Uterus (tissue), 4 donors: ENCODE measurements around the gene MCUB. TPM values are rescaled to one million over a fixed set of nuclear protein-coding genes. Genes with fewer than 3 reads are reported as not detected.
"Not testable (repeated sequence)": the region's sequence is repeated elsewhere in the genome, so short reads cannot be mapped to it uniquely, and the experiment has no call there.

Experiments
- DNase-seq, 2 donors: peaks; one replicate each; pipeline ENCODE4 v3.0.0-alpha.2; 2019 to 2020
- H3K27ac ChIP-seq, 2 donors: fragments of 200-600 bp; sonication (generic); 1 replicate in 1 of 2; 2 replicates in 1 of 2; pipeline ENCODE4 v1.5.1; 2016 to 2018
- H3K27me3 ChIP-seq, 2 donors: fragments of 200-600 bp; sonication (generic); one replicate each; pipeline ENCODE4 v1.5.1; 2018 to 2019; ENCODE audit warnings: control low read depth in 1 of 2
- H3K36me3 ChIP-seq, 2 donors: fragments of 200-600 bp; sonication (generic); one replicate each; pipeline ENCODE4 v1.5.1; 2019; ENCODE audit warnings: control low read depth in 1 of 2
- H3K4me1 ChIP-seq, 2 donors: fragments of 200-600 bp; sonication (generic); one replicate each; pipeline ENCODE4 v1.5.1; 2018 to 2019; ENCODE audit warnings: control low read depth in 1 of 2
- H3K4me3 ChIP-seq, 2 donors: fragments of 200-600 bp; sonication (generic); 1 replicate in 1 of 2; 2 replicates in 1 of 2; pipeline ENCODE4 v1.5.1; 2018 to 2019; ENCODE audit warnings: mild to moderate bottlenecking in 1 of 2
- H3K9me3 ChIP-seq, 2 donors: fragments of 200-600 bp; sonication (generic); one replicate each; pipeline ENCODE4 v1.5.1; 2019; ENCODE audit warnings: control low read depth in 1 of 2
- POLR2A ChIP-seq, 2 donors: fragments of 450-650 bp; IDR thresholded peaks; one replicate each; pipeline ENCODE4 v1.6.1; 2016; ENCODE audit warnings: antibody characterized with exemption in 2 of 2, mild to moderate bottlenecking in 1 of 2, moderate library complexity in 1 of 2
- intact Hi-C: fragments of 100-400 bp; cut with DNase I; formaldehyde crosslinking; loops from one replicate; pipeline ENCODE4 v1.15.1; 2023; ENCODE audit warnings: low total_unique reads
- total RNA-seq, 4 donors: library from RNA; depleted of rRNA in 3 of 4; stranded (reverse); fragments of >200 nt in 3 of 4; gene quantifications; one replicate each; pipeline versions ENCODE4 v1.1.0 to v1.2.4, GENCODE V29; 2014 to 2023
- TF ChIP-seq, protein P1 (sequence below), 4 experiments: fragments of 200-600 bp in 2 of 4; fragments of 450-650 bp in 2 of 4; sonication (generic) in 2 of 4; IDR thresholded peaks; one replicate each; pipeline ENCODE4 v1.5.1; 2016 to 2019; ENCODE audit warnings: antibody characterized with exemption in 4 of 4, mild to moderate bottlenecking in 2 of 4, moderate library complexity in 1 of 4
- donor health status: DM: yes; HTN: yes; CAD: no.

MCUB gene
- total RNA-seq, 4 donors from 2014 or later, result 3.3 to 34.8 (median 21.4) TPM

DNA sequence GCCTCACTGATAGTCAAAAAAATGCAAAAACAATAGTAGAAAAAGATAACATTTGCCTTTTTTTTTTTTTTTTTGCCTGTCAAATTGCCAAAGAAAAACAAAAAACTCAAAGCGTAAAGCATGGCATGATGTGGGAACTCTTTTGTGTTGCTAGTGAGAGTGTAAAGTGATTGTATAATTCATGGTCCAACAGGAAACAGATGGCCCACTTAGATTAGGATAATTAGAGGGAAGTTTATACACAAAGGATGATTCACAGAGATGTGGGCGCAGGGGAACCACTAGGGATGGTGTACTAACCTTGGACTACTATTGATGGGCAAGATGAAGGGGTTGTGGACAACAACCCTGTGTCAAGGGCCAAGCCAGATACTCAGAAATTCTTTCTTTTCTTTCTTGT, 16.4 kb downstream of the MCUB start:
- TF ChIP-seq, protein P1, sequence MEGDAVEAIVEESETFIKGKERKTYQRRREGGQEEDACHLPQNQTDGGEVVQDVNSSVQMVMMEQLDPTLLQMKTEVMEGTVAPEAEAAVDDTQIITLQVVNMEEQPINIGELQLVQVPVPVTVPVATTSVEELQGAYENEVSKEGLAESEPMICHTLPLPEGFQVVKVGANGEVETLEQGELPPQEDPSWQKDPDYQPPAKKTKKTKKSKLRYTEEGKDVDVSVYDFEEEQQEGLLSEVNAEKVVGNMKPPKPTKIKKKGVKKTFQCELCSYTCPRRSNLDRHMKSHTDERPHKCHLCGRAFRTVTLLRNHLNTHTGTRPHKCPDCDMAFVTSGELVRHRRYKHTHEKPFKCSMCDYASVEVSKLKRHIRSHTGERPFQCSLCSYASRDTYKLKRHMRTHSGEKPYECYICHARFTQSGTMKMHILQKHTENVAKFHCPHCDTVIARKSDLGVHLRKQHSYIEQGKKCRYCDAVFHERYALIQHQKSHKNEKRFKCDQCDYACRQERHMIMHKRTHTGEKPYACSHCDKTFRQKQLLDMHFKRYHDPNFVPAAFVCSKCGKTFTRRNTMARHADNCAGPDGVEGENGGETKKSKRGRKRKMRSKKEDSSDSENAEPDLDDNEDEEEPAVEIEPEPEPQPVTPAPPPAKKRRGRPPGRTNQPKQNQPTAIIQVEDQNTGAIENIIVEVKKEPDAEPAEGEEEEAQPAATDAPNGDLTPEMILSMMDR (IDR thresholded peaks at IDR 0.05), result no peak
- H3K27me3 ChIP-seq, result no peaks in the 10 kb centered on the region
- H3K4me3 ChIP-seq, result no peak overlapping the region
- no peaks in the 10 kb centered on the region for H3K9me3 ChIP-seq
- DNase-seq, result peak in 1 of 2 donors; percentile 34
- intact Hi-C loops, result no loop called here
- H3K36me3 ChIP-seq, result no peaks in the 10 kb centered on the region
- H3K4me1 ChIP-seq, result no peaks in the 10 kb centered on the region
- H3K27ac ChIP-seq, result no peak overlapping the region

DNA sequence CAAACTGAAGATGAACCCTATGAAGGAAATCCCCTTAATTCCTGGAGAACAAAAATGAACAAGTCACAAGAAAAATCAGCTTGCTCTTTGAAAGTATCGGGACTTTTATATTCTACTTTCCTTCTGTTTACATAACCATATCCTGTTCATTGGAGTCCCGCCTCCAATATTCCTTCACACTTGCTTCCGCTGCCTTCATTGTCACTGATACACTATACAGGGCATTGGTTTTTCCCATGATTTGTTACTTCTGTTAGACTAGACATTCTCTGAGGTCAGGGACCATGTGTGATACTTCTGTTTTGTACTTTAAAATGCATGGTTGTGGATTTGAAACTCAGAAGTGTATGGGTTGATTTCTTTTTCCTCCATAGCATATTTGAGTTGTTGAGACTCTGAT, 18.8 kb downstream of the MCUB start:
- intact Hi-C loops, result no loop called here
- no peaks in the 10 kb centered on the region for H3K27me3 ChIP-seq
- no peak for TF ChIP-seq POLR2A (IDR thresholded peaks at IDR 0.05)
- TF ChIP-seq, protein P1 (IDR thresholded peaks at IDR 0.05), result no peak
- no peak for DNase-seq
- H3K4me1 ChIP-seq, result no peaks in the 10 kb centered on the region
- H3K4me3 ChIP-seq, result no peak overlapping the region
- no peaks in the 10 kb centered on the region for H3K36me3 ChIP-seq
- no peak overlapping the region for H3K27ac ChIP-seq
- peaks cover 0 to 5% of the 10 kb centered on the region in 2 donors for H3K9me3 ChIP-seq

- DNase-seq, H3K4me3 ChIP-seq, H3K27me3 ChIP-seq, H3K9me3 ChIP-seq, H3K27ac ChIP-seq, intact Hi-C loops, H3K4me1 ChIP-seq, H3K36me3 ChIP-seq: not testable (repeated sequence)
Measured at GRCh38 chr4:109579997-109580396, 20.0 kb downstream of the MCUB start.

GRCh38 chr4:109588176-109588575, 28.1 kb downstream of the MCUB start:
- H3K36me3 ChIP-seq, result no peaks in the 10 kb centered on the region
- H3K4me3 ChIP-seq, result no peak overlapping the region
- no peaks in the 10 kb centered on the region for H3K4me1 ChIP-seq
- no peak for DNase-seq
- H3K27ac ChIP-seq, result no peak overlapping the region
- H3K27me3 ChIP-seq, result no peaks in the 10 kb centered on the region
- H3K9me3 ChIP-seq, result no peaks in the 10 kb centered on the region
- intact Hi-C loops, result no loop called here
- TF ChIP-seq, protein P1 (IDR thresholded peaks at IDR 0.05), result no peak
- no peak for TF ChIP-seq POLR2A (IDR thresholded peaks at IDR 0.05)

GRCh38 chr4:109589119-109589518, 29.1 kb downstream of the MCUB start:
- DNase-seq, result no peak
- Histone ChIP-seq H3K27ac (no peak overlapping the region), H3K36me3 (no peaks in the 10 kb centered on the region), H3K9me3 (no peaks in the 10 kb centered on the region), H3K4me3 (no peak overlapping the region), H3K4me1 (no peaks in the 10 kb centered on the region), H3K27me3 (no peaks in the 10 kb centered on the region)
- intact Hi-C loops, result no loop called here
- TF ChIP-seq POLR2A (IDR thresholded peaks at IDR 0.05), result no peak
- TF ChIP-seq, protein P1 (IDR thresholded peaks at IDR 0.05), result no peak

DNA sequence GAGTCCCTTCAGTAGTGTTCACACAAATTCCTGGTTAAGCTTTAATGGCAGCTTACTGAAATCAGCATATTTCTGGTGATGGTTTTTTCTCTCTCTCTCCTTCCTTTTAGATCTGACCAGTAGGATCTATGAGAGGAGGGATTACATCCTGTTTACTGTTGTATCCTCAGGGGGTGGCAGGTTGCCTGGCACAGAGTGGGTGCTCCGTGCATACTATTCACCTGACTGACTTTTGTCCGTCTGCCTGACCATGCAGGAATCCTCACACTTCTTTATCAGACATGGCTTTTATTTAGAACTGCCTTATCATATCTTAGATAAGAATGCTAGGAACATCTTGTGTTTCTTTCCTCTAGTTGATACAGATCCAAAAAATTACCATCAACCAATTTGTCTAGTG, 29.6 kb downstream of the MCUB start:
- intact Hi-C loops, result no loop called here
- H3K4me3 ChIP-seq, result no peak overlapping the region

More for the DNA sequence above, 29.6 kb downstream of the MCUB start:
- no peak for DNase-seq
- H3K36me3 ChIP-seq, result no peaks in the 10 kb centered on the region
- no peaks in the 10 kb centered on the region for H3K27me3 ChIP-seq
- TF ChIP-seq, protein P1 (IDR thresholded peaks at IDR 0.05), result no peak
- no peak for TF ChIP-seq POLR2A (IDR thresholded peaks at IDR 0.05)
- no peaks in the 10 kb centered on the region for H3K4me1 ChIP-seq
- H3K9me3 ChIP-seq, result no peaks in the 10 kb centered on the region
- no peak overlapping the region for H3K27ac ChIP-seq
